GM12872 (cell line): ENCODE results near the gene RCOR2.
A peak's percentile ranks its signal among the peaks of the same experiment; 100 is the strongest.

ENCODE experiments used
- TF ChIP-seq, protein P1 (sequence below): IDR thresholded peaks from 3 replicates; pipeline ENCODE4 v1.5.1; 2011; ENCODE audit warnings: low read depth, mild to moderate bottlenecking, low read length, moderate library complexity; ENCODE audit not compliant: insufficient read depth

RCOR2 gene

DNA sequence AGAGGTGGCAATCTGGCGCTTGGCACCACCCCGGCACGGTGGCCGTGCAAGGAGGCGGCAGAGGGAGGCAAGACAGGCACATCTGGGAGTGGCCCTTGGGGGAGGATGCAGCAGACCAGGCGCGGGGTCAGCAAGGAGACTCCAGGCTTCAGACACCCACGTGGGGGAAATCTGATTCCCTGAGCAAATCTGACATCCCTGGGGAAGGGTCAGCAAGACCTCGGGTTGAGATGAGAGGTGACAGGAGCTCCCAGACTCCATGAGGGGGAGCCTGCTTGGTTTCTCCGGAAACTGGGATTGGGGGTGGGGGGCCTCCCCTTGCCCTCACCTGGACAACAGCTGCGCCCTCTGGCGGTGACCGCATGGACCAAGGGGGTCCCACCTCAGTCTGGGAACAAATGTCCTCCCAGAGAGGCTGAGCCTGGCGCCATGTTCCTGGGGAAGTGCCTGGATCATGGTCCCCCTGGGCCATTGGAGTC lies 4.0 kb upstream of the RCOR2 start:
- TF ChIP-seq, protein P1, sequence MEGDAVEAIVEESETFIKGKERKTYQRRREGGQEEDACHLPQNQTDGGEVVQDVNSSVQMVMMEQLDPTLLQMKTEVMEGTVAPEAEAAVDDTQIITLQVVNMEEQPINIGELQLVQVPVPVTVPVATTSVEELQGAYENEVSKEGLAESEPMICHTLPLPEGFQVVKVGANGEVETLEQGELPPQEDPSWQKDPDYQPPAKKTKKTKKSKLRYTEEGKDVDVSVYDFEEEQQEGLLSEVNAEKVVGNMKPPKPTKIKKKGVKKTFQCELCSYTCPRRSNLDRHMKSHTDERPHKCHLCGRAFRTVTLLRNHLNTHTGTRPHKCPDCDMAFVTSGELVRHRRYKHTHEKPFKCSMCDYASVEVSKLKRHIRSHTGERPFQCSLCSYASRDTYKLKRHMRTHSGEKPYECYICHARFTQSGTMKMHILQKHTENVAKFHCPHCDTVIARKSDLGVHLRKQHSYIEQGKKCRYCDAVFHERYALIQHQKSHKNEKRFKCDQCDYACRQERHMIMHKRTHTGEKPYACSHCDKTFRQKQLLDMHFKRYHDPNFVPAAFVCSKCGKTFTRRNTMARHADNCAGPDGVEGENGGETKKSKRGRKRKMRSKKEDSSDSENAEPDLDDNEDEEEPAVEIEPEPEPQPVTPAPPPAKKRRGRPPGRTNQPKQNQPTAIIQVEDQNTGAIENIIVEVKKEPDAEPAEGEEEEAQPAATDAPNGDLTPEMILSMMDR, result peak; percentile 83

DNA sequence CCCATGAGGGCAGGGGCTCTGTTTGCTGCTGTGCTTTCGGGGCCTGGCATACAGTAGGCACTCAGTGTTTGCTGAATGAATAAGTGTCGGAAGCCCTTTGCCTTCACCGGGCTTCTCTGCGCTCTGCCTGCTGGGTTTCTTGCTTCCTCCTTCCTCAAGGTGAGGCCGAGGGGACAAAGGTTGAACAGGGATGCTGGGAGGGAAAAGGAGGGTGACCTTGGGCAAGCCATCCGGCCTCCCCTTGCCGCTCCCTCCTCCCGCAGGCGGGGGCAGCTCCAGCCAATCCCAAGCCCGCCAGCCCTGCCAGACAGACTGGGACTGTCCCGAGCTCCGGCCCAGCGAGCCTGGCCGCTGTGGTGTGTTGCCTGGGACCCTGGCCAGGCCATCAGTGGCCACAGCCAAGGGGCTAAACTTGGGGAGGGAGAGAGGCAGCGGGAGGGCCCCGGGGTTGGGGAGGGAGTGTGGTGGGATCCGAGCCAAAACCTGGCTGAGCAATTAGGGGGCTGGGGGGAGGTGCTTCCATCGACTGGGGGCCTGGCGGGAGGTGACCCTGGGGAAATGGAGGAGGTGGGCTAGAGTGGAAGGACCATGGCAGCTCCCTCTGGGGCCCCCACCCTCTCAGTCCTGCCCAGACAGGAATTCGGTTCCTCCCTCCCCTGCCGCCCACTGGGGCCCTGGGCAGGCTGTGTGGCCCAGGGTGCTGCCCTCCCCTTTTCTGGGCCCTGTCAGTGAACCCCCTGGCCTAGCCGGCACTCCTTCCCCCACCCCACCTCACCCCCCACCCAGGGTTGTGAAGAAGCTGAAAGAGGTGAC lies 3.4 kb upstream of the RCOR2 start:
- TF ChIP-seq, protein P1, result no peak

DNA sequence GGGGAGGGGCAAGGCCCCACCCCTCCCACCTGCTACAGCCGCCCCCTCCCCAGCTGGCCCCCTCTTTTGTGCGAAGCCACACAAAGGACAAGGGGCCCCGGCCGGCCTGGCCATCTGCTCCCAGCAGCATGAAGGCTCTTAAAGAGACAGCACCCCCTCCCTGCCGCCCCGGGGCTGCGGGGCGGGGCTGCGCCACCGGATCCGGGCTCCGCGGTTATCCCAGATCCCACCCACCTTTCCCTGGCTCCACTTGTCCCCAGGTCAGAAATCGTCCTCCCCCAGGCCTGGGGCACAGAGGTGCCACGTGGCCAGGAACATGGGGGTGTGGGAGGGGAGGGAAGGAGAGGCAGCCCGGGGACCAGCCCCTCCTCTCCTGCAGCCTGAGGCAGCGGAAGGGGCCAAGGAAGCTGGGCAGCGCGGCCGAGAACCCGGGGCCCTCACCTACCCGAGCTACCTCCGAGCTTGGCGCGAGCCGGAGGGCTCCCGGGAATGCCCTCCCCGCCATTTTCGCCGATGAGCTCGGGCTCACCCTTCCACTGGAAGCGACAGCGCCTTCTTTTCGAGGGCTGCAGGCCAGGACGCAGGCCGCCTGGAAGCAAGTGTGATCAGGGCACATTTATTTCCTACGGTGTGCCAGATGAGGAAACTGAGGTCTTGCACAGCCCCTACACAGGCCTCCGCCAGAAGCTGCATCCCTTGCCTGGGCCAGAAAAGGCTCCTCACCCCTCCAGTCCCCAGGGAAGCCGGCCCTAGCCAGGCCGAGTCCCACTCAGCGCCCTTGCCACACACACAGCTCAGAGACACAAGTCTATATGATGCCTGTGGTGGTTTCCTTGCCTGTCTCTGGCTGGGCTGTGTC lies 2.5 kb upstream of the RCOR2 start:
- TF ChIP-seq, protein P1, result no peak

DNA sequence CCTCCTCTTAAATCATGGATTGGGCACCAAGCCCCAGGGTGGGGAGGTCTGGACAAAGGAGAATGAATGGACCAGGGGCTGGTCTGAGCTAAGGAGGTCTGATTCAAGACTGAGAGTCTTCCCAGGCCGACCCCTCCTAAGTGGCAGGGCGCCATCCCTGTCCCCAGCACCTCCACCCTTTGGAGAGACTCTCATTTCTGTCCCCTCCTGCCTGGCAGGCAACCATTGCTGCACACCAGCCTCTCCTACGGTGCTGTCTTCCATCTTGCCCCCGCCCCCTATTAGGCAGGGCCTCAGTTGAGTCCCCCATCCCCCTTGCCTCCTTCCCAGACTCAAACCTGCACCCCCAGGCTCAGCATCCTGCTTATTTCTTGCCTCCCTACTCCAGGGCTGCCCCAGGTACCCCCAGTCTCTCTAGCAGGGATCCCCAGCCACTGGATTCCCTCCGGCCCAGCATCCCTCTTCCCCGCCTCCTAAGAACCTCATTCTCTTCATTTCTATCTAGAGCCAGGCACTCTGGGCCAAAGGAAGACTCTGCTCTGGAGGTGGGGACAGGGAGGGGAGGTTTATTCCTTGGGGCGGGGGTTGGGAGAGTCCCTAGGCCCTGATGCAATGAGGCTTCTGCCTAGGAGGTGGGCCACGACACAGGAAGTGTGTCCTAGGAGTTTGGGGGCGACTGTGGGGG lies 1.7 kb upstream of the RCOR2 start:
- TF ChIP-seq, protein P1, result no peak

DNA sequence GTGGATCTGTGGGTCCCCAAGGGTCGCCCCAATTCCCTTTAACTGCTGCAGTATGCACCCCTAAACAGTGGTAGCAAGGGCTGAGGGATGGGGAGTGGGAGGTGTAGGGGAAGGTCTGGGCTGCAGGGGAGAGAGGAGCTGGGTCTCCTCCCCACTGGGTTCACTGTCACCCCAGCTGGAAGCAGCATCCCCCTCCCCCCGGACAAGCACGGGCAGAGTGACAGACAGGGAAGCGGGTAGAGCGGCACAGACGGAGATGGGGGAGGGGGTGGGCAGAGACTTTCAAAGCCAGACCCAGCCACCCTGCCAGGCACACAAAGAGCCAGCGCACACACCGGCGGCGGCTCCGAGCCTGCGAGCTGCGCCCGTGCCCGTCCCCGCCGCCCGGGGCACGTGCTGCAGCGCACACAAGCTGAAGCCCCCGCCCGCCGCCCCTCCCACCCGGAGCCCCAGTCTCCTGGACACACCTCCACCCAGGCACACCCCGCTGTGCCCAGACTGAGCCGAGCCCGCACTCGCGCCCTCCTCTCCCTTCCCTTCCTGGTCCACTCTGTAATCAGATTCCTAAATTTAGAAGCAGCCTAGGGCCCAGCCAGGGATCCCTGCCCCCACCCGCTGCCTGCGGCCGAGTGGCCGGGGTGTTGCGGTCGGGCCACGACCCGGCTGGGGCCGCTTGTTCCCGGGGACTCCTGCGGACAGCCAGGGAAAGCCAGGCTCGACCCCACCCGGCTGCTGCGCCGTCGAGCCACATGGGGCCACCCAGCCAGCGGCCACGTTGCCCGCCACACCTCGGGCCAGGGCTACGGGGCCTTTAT lies 935 bp upstream of the RCOR2 start:
- TF ChIP-seq, protein P1, result no peak

DNA sequence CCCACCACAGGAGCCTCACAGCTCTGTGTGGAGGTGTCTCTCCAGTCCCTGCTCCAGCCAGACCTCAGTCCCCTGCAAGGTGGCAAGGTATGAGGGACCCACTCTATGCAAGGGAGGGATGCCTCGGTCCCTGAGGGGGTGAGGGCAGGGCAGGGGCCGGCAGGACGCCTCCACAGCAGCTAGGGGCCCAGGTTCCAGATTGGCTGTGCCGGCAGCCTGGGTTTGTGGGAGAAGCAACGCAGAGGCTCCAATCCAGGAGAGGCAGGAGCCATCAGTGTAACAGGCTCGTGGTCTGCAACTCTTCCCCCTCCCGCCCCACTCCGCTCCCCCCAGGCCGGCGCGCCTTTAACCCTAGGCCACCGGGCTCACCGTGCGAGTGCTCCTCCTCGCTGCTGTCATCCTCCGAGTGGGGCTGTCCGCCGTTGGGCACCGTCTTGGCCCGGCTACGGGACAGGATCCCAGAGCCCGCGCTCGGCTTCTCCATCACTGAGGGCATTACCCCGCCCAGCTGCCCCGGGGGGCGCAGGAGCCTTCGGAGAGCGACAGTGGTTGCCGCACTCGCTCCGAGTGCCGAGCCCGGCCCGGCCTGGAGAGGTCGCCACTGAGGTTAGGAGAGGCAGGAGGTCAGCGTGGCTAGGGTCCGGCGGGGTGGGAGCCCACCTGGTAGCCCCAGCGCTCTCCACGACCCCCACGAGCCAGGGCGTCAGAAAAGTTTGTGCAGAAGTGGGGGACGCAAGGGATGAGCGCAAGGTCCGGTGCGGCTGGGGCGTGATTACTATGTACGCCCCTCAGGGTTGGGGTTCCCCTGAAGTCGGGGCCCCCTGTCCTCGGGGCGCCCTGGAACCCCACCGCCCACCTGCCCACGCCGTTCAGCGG lies 765 bp downstream of the RCOR2 start:
- TF ChIP-seq, protein P1, result peak; percentile 51
